ENCODE data around the gene BHLHE40. TPM values are rescaled to one million over a fixed set of nuclear protein-coding genes. Genes with fewer than 3 reads are reported as not detected.
"Not testable (repeated sequence)": the region's sequence is repeated elsewhere in the genome, so short reads cannot be mapped to it uniquely, and the experiment has no call there.

BHLHE40 gene
- polyA plus RNA-seq, 2 of the 4 experiments (the other 2 are of a cell fraction): 102 to 160 TPM

- H3K4me3 ChIP-seq; DNase-seq (ENCODE audit: low read depth in 1 of 2, low spot score in 1 of 2); H3K4me2 ChIP-seq; H3K9me3 ChIP-seq; H3K4me1 ChIP-seq; POLR2A ChIA-PET; ATAC-seq; FAIRE-seq: not testable (repeated sequence)
- CTCF ChIA-PET: interaction anchor here (0.8 to 2.5 kb wide), 5 partner anchors 10 to 248 kb away, joined by 3 to 12 read pairs (median 4); no protein-coding TSS in a partner anchor
- 0 out of 6 replicates have a peak overlapping the region, but pooled peaks of 1 of the 2 experiments have one; percentile 10 for H3K27ac ChIP-seq
- 54% methylated on average over 5 of the region's 5 CpGs for WGBS (ENCODE audit: missing lambda C conversion rate)
Observed at GRCh38 chr3:4966006-4966405, 13.2 kb upstream of the BHLHE40 start.

DNA sequence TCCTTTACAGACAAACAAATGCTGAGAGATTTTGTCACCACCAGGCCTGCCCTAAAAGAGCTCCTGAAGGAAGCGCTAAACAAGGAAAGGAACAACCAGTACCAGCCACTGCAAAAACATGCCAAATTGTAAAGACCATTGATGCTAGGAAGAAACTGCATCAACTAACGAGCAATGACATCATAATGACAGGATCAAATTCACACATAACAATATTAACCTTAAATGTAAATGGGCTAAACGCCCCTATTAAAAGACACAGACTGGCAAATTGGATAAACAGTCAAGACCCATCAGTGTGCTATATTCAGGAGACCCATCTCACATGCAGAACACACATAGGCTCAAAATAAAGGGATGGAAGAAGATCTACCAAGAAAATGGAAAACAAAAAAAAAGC, 11.6 kb upstream of the BHLHE40 start:
- CTCF ChIA-PET; POLR2A ChIA-PET; H3K9me3 ChIP-seq; FAIRE-seq; DNase-seq (ENCODE audit: low read depth in 1 of 2, low spot score in 1 of 2); H3K27ac ChIP-seq; H3K4me1 ChIP-seq; H3K4me3 ChIP-seq; H3K4me2 ChIP-seq; ATAC-seq: not testable (repeated sequence)
- 66% methylated on average over 3 of the region's 3 CpGs for WGBS (ENCODE audit: missing lambda C conversion rate)

DNA sequence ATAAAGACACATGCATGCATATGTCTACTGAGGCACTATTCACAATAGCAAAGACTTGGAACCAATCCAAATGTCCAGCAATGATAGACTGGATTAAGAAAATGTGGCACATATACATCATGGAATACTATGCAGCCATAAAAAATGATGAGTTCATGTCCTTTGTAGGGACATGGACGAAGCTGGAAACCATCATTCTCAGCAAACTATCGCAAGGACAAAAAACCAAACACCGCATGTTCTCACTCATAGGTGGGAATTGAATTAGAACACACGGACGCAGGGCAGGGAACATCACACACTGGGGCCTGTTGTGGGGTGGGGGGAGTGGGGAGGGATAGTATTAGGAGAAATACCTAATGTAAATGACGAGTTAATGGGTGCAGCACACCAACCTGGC, 7.8 kb upstream of the BHLHE40 start:
- FAIRE-seq; DNase-seq (ENCODE audit: low read depth in 1 of 2, low spot score in 1 of 2); ATAC-seq; H3K9me3 ChIP-seq; CTCF ChIA-PET; H3K4me3 ChIP-seq; H3K27ac ChIP-seq; POLR2A ChIA-PET; H3K4me2 ChIP-seq; H3K4me1 ChIP-seq: not testable (repeated sequence)
- 75% methylated on average over 6 of the region's 6 CpGs for WGBS (ENCODE audit: missing lambda C conversion rate)

DNA sequence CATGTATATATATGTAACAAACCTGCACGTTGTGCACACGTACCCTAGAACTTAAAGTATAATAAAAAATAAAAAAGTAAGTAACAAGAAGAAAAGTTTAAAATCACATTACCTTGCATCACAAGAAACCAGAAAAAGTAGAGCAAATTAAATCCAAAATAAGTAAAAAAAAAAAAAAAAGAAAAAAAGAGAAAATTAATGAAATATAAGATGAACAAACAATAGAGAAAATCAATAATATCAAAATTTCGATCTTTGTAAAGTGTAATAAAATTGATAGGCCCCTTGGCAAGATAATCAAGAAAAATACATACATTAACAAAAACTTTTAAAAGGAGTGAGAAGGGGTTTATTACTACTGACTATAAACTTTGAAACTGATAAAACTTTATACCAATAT, 7.4 kb upstream of the BHLHE40 start:
- ChIA-PET CTCF (interaction anchor here (17.8 kb wide), 1 partner anchor 256 kb away, joined by 602 read pairs; no protein-coding TSS in a partner anchor), POLR2A (no interaction called here)
- Histone ChIP-seq H3K9me3 (0 out of 3 replicates have a peak, but pooled peaks cover 5% of the 10 kb centered on the region), H3K4me1 (peaks cover 12% of the 10 kb centered on the region), H3K4me3 (no peak overlapping the region), H3K4me2 (no peak overlapping the region), H3K27ac (no peak overlapping the region)
- DNase-seq (ENCODE audit: low read depth in 1 of 2, low spot score in 1 of 2) (no peak), FAIRE-seq (no peak), ATAC-seq (no peak)
- 87% methylated on average over 3 of the region's 3 CpGs for WGBS (ENCODE audit: missing lambda C conversion rate)
- TF ChIP-seq TFCP2L1 (CRISPR knock-in tag; IDR thresholded peaks at IDR 0.05): no peak
- TF ChIP-seq POLR2A (IDR thresholded peaks at IDR 0.05; ENCODE audit: low read length): no peak
- TF ChIP-seq FOXS1 (CRISPR knock-in tag; IDR thresholded peaks at IDR 0.05): no peak
- no peak for TF ChIP-seq NPAS2 (CRISPR knock-in tag; IDR thresholded peaks at IDR 0.05; ENCODE audit: borderline replicate concordance)
- TF ChIP-seq HOXB5 (CRISPR knock-in tag; IDR thresholded peaks at IDR 0.05): no peak
- no peak for TF ChIP-seq MYC (IDR thresholded peaks at IDR 0.05; ENCODE audit: borderline replicate concordance, low read length)
- no peak for TF ChIP-seq EHMT2 (IDR thresholded peaks at IDR 0.05; ENCODE audit: low read depth)
- TF ChIP-seq ESRRA (IDR thresholded peaks at IDR 0.05; ENCODE audit: borderline replicate concordance, low read length): no peak
- TF ChIP-seq NFE2L2 (conservative IDR thresholded peaks at IDR 0.05; ENCODE audit: low read length): no peak
- no peak for TF ChIP-seq SREBF2 (IDR thresholded peaks at IDR 0.05)
- no peak for TF ChIP-seq KDM1A (IDR thresholded peaks at IDR 0.05; ENCODE audit: low read depth)
- TF ChIP-seq RARB (CRISPR knock-in tag; IDR thresholded peaks at IDR 0.05): no peak
- TF ChIP-seq ZFP36 (IDR thresholded peaks at IDR 0.05; ENCODE audit: borderline replicate concordance, partially characterized antibody): no peak
- no peak for TF ChIP-seq CBX8 (IDR thresholded peaks at IDR 0.05)
- TF ChIP-seq POLR2AphosphoS2 (conservative IDR thresholded peaks at IDR 0.05; ENCODE audit: low read length): no peak
- TF ChIP-seq RAD21 (conservative IDR thresholded peaks at IDR 0.05 in 1 of 2, IDR thresholded peaks at IDR 0.05 in 1 of 2): no peak
- no peak for TF ChIP-seq JUN (IDR thresholded peaks at IDR 0.05)
- TF ChIP-seq, protein P1, sequence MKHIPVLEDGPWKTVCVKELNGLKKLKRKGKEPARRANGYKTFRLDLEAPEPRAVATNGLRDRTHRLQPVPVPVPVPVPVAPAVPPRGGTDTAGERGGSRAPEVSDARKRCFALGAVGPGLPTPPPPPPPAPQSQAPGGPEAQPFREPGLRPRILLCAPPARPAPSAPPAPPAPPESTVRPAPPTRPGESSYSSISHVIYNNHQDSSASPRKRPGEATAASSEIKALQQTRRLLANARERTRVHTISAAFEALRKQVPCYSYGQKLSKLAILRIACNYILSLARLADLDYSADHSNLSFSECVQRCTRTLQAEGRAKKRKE (CRISPR knock-in tag; IDR thresholded peaks at IDR 0.05; ENCODE audit: low read depth): no peak
- TF ChIP-seq HOXB13 (CRISPR knock-in tag; IDR thresholded peaks at IDR 0.05; ENCODE audit: low read depth): no peak
- no peak for TF ChIP-seq CHD2 (IDR thresholded peaks at IDR 0.05; ENCODE audit: low read length, partially characterized antibody)
